K562 (cell line): Measurements from ENCODE around the gene CD96.

Experiments used
- ARNT ChIP-seq, 2 experiments: fragments of 450-650 bp; IDR thresholded peaks; 2 replicates each; pipeline ENCODE4 v1.6.1; 2016; ENCODE audit warnings: mild to moderate bottlenecking in 1 of 2
- MECOM ChIP-seq: fragments of 250-450 bp; sonication (Bioruptor Pico); IDR thresholded peaks from 2 replicates; pipeline ENCODE4 v1.8.0; 2022; ENCODE audit warnings: inconsistent platforms
- SMAD3 ChIP-seq: fragments of 450-650 bp; formaldehyde crosslinking; conservative IDR thresholded peaks from 2 replicates; pipeline ENCODE4 v1.4.0; 2020; ENCODE audit warnings: mild to moderate bottlenecking
- ZNF224 ChIP-seq: sonication (generic); formaldehyde crosslinking; IDR thresholded peaks from 2 replicates; pipeline ENCODE4 v1.8.0; 2022; ENCODE audit warnings: mild to moderate bottlenecking, missing genetic modification reagents
- ZNF263 ChIP-seq: sonication (generic); formaldehyde crosslinking; IDR thresholded peaks from 2 replicates; pipeline ENCODE4 v1.8.0; 2022; ENCODE audit warnings: mild to moderate bottlenecking, missing genetic modification reagents, borderline replicate concordance
- TF ChIP-seq, protein P1 (sequence below): sonication (generic); formaldehyde crosslinking; IDR thresholded peaks from 2 replicates; pipeline ENCODE4 v1.8.0; 2023; ENCODE audit warnings: missing genetic modification reagents, mild to moderate bottlenecking, borderline replicate concordance
- TF ChIP-seq, protein P2 (sequence below), 3 experiments: IDR thresholded peaks in 2 of 3; conservative IDR thresholded peaks in 1 of 3; 2 replicates each; pipeline ENCODE4 v1.5.1; 2011 to 2012; ENCODE audit warnings: low read length in 3 of 3, mild to moderate bottlenecking in 3 of 3, control low read depth in 2 of 3, improper control_type of control experiment in 1 of 3, inconsistent platforms in 1 of 3, low read depth in 1 of 3, mixed read lengths in 1 of 3, moderate library complexity in 1 of 3; ENCODE audit not compliant: insufficient read depth in 2 of 3

DNA sequence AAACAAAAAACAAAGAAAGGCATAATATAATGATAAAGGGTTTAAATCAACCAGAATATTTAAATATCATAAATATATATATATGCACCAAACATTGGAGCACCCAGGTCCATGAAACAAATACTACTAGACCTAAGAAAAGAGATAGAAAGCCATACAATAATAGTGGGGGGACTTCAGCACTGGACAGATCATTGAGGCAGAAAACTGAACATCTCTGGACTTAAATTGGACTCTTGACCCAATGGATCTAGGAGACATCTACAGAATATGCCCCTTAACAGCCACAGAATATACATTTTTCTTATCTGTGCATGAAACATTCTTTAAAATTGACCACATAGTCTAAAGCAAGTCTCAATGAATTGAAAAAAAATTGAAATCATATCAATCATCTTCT lies 48.7 kb upstream of the CD96 start:
- no peak for TF ChIP-seq SMAD3
- no peak for TF ChIP-seq ZNF224 (CRISPR knock-in tag)
- TF ChIP-seq ZNF263 (CRISPR knock-in tag): no peak
- TF ChIP-seq MECOM (CRISPR knock-in tag): no peak
- TF ChIP-seq, protein P1, sequence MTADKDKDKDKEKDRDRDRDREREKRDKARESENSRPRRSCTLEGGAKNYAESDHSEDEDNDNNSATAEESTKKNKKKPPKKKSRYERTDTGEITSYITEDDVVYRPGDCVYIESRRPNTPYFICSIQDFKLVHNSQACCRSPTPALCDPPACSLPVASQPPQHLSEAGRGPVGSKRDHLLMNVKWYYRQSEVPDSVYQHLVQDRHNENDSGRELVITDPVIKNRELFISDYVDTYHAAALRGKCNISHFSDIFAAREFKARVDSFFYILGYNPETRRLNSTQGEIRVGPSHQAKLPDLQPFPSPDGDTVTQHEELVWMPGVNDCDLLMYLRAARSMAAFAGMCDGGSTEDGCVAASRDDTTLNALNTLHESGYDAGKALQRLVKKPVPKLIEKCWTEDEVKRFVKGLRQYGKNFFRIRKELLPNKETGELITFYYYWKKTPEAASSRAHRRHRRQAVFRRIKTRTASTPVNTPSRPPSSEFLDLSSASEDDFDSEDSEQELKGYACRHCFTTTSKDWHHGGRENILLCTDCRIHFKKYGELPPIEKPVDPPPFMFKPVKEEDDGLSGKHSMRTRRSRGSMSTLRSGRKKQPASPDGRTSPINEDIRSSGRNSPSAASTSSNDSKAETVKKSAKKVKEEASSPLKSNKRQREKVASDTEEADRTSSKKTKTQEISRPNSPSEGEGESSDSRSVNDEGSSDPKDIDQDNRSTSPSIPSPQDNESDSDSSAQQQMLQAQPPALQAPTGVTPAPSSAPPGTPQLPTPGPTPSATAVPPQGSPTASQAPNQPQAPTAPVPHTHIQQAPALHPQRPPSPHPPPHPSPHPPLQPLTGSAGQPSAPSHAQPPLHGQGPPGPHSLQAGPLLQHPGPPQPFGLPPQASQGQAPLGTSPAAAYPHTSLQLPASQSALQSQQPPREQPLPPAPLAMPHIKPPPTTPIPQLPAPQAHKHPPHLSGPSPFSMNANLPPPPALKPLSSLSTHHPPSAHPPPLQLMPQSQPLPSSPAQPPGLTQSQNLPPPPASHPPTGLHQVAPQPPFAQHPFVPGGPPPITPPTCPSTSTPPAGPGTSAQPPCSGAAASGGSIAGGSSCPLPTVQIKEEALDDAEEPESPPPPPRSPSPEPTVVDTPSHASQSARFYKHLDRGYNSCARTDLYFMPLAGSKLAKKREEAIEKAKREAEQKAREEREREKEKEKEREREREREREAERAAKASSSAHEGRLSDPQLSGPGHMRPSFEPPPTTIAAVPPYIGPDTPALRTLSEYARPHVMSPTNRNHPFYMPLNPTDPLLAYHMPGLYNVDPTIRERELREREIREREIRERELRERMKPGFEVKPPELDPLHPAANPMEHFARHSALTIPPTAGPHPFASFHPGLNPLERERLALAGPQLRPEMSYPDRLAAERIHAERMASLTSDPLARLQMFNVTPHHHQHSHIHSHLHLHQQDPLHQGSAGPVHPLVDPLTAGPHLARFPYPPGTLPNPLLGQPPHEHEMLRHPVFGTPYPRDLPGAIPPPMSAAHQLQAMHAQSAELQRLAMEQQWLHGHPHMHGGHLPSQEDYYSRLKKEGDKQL (CRISPR knock-in tag): no peak
- TF ChIP-seq ARNT (IDR thresholded peaks at IDR 0.05): no peak
- TF ChIP-seq, protein P2, sequence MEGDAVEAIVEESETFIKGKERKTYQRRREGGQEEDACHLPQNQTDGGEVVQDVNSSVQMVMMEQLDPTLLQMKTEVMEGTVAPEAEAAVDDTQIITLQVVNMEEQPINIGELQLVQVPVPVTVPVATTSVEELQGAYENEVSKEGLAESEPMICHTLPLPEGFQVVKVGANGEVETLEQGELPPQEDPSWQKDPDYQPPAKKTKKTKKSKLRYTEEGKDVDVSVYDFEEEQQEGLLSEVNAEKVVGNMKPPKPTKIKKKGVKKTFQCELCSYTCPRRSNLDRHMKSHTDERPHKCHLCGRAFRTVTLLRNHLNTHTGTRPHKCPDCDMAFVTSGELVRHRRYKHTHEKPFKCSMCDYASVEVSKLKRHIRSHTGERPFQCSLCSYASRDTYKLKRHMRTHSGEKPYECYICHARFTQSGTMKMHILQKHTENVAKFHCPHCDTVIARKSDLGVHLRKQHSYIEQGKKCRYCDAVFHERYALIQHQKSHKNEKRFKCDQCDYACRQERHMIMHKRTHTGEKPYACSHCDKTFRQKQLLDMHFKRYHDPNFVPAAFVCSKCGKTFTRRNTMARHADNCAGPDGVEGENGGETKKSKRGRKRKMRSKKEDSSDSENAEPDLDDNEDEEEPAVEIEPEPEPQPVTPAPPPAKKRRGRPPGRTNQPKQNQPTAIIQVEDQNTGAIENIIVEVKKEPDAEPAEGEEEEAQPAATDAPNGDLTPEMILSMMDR (IDR thresholded peaks at IDR 0.05 in 2 of 3, conservative IDR thresholded peaks at IDR 0.05 in 1 of 3; ENCODE audit: insufficient read depth in 2 of 3, low read depth in 1 of 3, low read length in 3 of 3): no peak
